A673 (cell line): ENCODE results near the gene CBFA2T3.

Experiments
- EZH2 ChIP-seq: fragments of 200-600 bp; sonication (generic); IDR thresholded peaks from 2 replicates; pipeline ENCODE4 v1.6.1; 2017; ENCODE audit warnings: borderline replicate concordance, low read depth, mild to moderate bottlenecking, mixed read lengths, antibody characterized with exemption, low read length; ENCODE audit not compliant: poor library complexity, severe bottlenecking
- TF ChIP-seq, protein P1 (sequence below): fragments of 300-800, 200-600 bp; sonication (generic); conservative IDR thresholded peaks from 2 replicates; pipeline ENCODE4 v1.5.1; 2017; ENCODE audit warnings: low read depth, mild to moderate bottlenecking, antibody characterized with exemption, low read length, moderate library complexity, mixed read lengths

DNA sequence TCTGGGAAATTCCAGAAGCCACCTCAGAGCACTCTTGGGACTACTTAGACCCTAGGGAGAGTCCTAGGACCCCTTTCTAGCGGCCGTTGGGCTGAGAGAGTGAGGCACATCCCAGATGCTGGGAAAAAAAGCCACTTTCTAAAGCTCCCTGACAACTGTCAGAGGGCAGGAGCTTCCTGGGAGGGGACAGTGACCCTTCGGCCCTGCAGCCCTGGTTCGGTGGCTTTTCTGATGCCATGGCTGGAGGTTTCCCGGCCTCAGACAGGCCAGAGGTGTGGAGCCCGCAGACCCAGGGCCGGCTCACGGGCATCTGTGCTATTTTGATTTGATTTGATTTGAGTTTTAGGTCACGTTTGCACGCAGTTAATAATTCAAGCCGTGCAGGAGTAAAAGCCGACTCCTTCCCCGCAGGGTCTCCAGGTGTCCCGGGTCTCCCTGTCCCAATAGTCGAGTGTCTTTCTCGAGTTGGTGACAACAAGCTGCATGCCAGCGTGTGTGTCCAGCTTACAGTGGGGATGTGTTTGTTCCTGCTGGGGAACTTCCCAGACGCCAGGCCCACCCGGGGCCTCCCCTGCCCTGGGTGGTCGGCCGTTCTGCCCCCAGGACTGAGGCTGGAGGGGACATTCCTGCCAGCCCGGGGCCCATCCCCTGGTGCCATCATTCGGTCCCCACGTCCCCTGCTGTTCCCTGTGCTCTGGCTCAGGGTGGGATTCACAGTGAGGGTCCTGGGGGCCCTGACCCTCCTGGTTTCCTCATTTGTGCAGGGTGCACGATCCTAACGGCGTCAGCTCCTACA is 1.0 kb upstream of the CBFA2T3 start:
- TF ChIP-seq, protein P1, sequence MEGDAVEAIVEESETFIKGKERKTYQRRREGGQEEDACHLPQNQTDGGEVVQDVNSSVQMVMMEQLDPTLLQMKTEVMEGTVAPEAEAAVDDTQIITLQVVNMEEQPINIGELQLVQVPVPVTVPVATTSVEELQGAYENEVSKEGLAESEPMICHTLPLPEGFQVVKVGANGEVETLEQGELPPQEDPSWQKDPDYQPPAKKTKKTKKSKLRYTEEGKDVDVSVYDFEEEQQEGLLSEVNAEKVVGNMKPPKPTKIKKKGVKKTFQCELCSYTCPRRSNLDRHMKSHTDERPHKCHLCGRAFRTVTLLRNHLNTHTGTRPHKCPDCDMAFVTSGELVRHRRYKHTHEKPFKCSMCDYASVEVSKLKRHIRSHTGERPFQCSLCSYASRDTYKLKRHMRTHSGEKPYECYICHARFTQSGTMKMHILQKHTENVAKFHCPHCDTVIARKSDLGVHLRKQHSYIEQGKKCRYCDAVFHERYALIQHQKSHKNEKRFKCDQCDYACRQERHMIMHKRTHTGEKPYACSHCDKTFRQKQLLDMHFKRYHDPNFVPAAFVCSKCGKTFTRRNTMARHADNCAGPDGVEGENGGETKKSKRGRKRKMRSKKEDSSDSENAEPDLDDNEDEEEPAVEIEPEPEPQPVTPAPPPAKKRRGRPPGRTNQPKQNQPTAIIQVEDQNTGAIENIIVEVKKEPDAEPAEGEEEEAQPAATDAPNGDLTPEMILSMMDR = no peak
- no peak for TF ChIP-seq EZH2
